ENCODE data around the gene MYEOV. TPM values are rescaled to one million over a fixed set of nuclear protein-coding genes. Genes with fewer than 3 reads are reported as not detected.

The MYEOV gene
- total and polyA plus RNA-seq, 2 of the 8 experiments (the other 6 are each of a cell fraction or from before 2014, with no cell fraction given), result 0.44 to 0.67 TPM

- no peak for TF ChIP-seq E2F6 (IDR thresholded peaks at IDR 0.05)
- TF ChIP-seq POLR2AphosphoS5 (IDR thresholded peaks at IDR 0.05; ENCODE audit: low read depth, low read length), result no peak
- TF ChIP-seq FOSL1 (IDR thresholded peaks at IDR 0.05; ENCODE audit: insufficient read depth, low read depth, low read length), result no peak
- no peak for TF ChIP-seq HDAC6 (IDR thresholded peaks at IDR 0.05; ENCODE audit: low read depth, low read length)
- no peak for TF ChIP-seq EP300 (IDR thresholded peaks at IDR 0.05; ENCODE audit: borderline replicate concordance in 1 of 2, low read depth in 2 of 2, low read length in 2 of 2)
- no peak for TF ChIP-seq SRF (IDR thresholded peaks at IDR 0.05; ENCODE audit: low read depth, low read length)
- TF ChIP-seq BACH1 (IDR thresholded peaks at IDR 0.05; ENCODE audit: low read length), result no peak
- no peak for TF ChIP-seq CEBPB (IDR thresholded peaks at IDR 0.05; ENCODE audit: low read depth, low read length)
- no peak for TF ChIP-seq ZNF274 (IDR thresholded peaks at IDR 0.05; ENCODE audit: borderline replicate concordance, extremely low read depth, low read length)
Observed at GRCh38 chr11:69333149-69333710, 39.3 kb downstream of the MYEOV start (continued).

Measured in H1 (cell line).